K562 (cell line): ENCODE measurements around the gene SRCIN1. TPM values are rescaled to one million over a fixed set of nuclear protein-coding genes. Genes with fewer than 3 reads are reported as not detected.

ENCODE experiments used
- BMI1 ChIP-seq: fragments of 150-350 bp; IDR thresholded peaks from 2 replicates; pipeline ENCODE4 v1.6.1; 2014; ENCODE audit warnings: low read length
- CEBPB ChIP-seq: fragments of 450-650 bp; IDR thresholded peaks from 2 replicates; pipeline ENCODE4 v1.6.1; 2016; ENCODE audit warnings: missing genetic modification characterization, missing compliant biosample characterization
- CHD7 ChIP-seq: fragments of 200-600 bp; sonication (generic); IDR thresholded peaks from one replicate; pipeline ENCODE4 v1.6.1; 2012; ENCODE audit warnings: mild to moderate bottlenecking, low read depth, low read length, inconsistent platforms
- E2F6 ChIP-seq, 2 experiments: IDR thresholded peaks; 2 replicates each; pipeline ENCODE4 v1.6.1; 2011; ENCODE audit warnings: borderline replicate concordance in 1 of 2, control low read depth in 1 of 2, low read depth in 1 of 2, low read length in 1 of 2, mild to moderate bottlenecking in 1 of 2, mixed read lengths in 1 of 2, moderate library complexity in 1 of 2; ENCODE audit not compliant: insufficient read depth in 1 of 2, insufficient read length in 1 of 2, poor library complexity in 1 of 2, severe bottlenecking in 1 of 2; ENCODE audit errors: extremely low read depth in 1 of 2
- ELF4 ChIP-seq: fragments of 450-650 bp; formaldehyde crosslinking; IDR thresholded peaks from 2 replicates; pipeline ENCODE4 v1.4.0; 2022; ENCODE audit warnings: missing genetic modification characterization
- EZH2 ChIP-seq: IDR thresholded peaks from 2 replicates; pipeline ENCODE4 v1.6.1; 2012; ENCODE audit warnings: low read depth, mild to moderate bottlenecking, inconsistent platforms, low read length, borderline replicate concordance
- MCM7 ChIP-seq, 2 experiments: fragments of 450-650 bp; IDR thresholded peaks; 2 replicates each; pipeline ENCODE4 v1.6.1; 2016 to 2018
- MTA2 ChIP-seq: fragments of 450-650 bp; IDR thresholded peaks from 2 replicates; pipeline ENCODE4 v1.6.1; 2016; ENCODE audit warnings: low read depth
- OTX1 ChIP-seq: fragments of 450-650 bp; formaldehyde crosslinking; IDR thresholded peaks from 2 replicates; pipeline ENCODE4 v1.4.0; 2022; ENCODE audit warnings: mild to moderate bottlenecking
- PCBP1 ChIP-seq: fragments of 200-400 bp; formaldehyde crosslinking; IDR thresholded peaks from 2 replicates; pipeline ENCODE4 v1.6.1; 2018; ENCODE audit warnings: mild to moderate bottlenecking, low read depth, low read length; ENCODE audit not compliant: poor library complexity, severe bottlenecking
- PML ChIP-seq: IDR thresholded peaks from 2 replicates; pipeline ENCODE4 v1.6.1; 2012; ENCODE audit warnings: low read length, inconsistent platforms
- PTTG1 ChIP-seq: fragments of 450-650 bp; IDR thresholded peaks from 2 replicates; pipeline ENCODE4 v1.6.1; 2016; ENCODE audit warnings: low read depth, mild to moderate bottlenecking, missing genetic modification characterization, missing compliant biosample characterization
- SAP30 ChIP-seq: fragments of 200-600 bp; sonication (generic); IDR thresholded peaks from 2 replicates; pipeline ENCODE4 v1.6.1; 2012; ENCODE audit warnings: borderline replicate concordance, low read depth, mild to moderate bottlenecking, moderate library complexity, low read length, control low read depth, inconsistent platforms; ENCODE audit not compliant: insufficient read depth, poor library complexity, severe bottlenecking
- SOX6 ChIP-seq: fragments of 450-650 bp; IDR thresholded peaks from 2 replicates; pipeline ENCODE4 v1.6.1; 2014; ENCODE audit warnings: mild to moderate bottlenecking
- TAF7 ChIP-seq: fragments of 450-650 bp; IDR thresholded peaks from 2 replicates; pipeline ENCODE4 v1.6.1; 2016; ENCODE audit warnings: missing genetic modification characterization, missing compliant biosample characterization
- TCFL5 ChIP-seq: fragments of 250-450 bp; sonication (Bioruptor Pico); conservative IDR thresholded peaks from 2 replicates; pipeline ENCODE4 v1.6.1; 2021; ENCODE audit warnings: mild to moderate bottlenecking, moderate library complexity, matching md5 sums
- XRCC5 ChIP-seq: fragments of 200-400 bp; formaldehyde crosslinking; IDR thresholded peaks from 2 replicates; pipeline ENCODE4 v1.6.1; 2017; ENCODE audit warnings: low read depth, mild to moderate bottlenecking, low read length
- ZNF444 ChIP-seq: fragments of 250-450 bp; sonication (Bioruptor Pico); IDR thresholded peaks from 2 replicates; pipeline ENCODE4 v1.4.0; 2020; ENCODE audit warnings: mild to moderate bottlenecking, moderate library complexity
- ZNF780A ChIP-seq: fragments of 250-450 bp; sonication (Bioruptor Pico); IDR thresholded peaks from 2 replicates; pipeline ENCODE4 v1.5.0; 2021; ENCODE audit warnings: mild to moderate bottlenecking
- polyA plus RNA-seq, 8 experiments: library from polyadenylated mRNA; depleted of rRNA in 4 of 8; stranded (reverse) in 5 of 8; unstranded in 3 of 8; fragments of >200 nt; fragmentation: Nextera tagmentation in 2 of 8; fragmentation: Illumina TruSeq in 1 of 8; extraction: Ambion mirVana in 2 of 8; extraction: Trizol in 1 of 8; gene quantifications; 2 replicates each; pipeline versions ENCODE4 v1.2.1 to v1.2.3, GENCODE V29; 2011 to 2014; ENCODE audit warnings: inconsistent platforms in 1 of 8, missing spikeins in 1 of 8
- total RNA-seq, 7 experiments: library from RNA; depleted of rRNA in 6 of 7; stranded (reverse); fragments of >200 nt in 6 of 7; fragmentation: Illumina TruSeq in 2 of 7; extraction: Trizol in 2 of 7; gene quantifications; 2 replicates each; pipeline versions ENCODE4 v1.2.1 to v1.2.3, GENCODE V29; 2011 to 2021; ENCODE audit warnings: low replicate concordance in 1 of 7

SRCIN1 gene
- total and polyA plus RNA-seq, 9 of the 15 experiments (the other 6 are each of a cell fraction or from before 2014, with no cell fraction given), result 0.09 to 0.33 (median 0.13) TPM; not detected in 6

- no peak for TF ChIP-seq SAP30
- no peak for TF ChIP-seq ZNF780A (CRISPR knock-in tag)
- no peak for TF ChIP-seq OTX1
- no peak for TF ChIP-seq MTA2
- no peak for TF ChIP-seq TCFL5 (CRISPR knock-in tag)
- TF ChIP-seq MCM7 (IDR thresholded peaks at IDR 0.05), result no peak
- no peak for TF ChIP-seq EZH2
- no peak for TF ChIP-seq BMI1
- TF ChIP-seq SOX6, result peak; percentile 54; the same call in 1 of the 2 replicates
- no peak for TF ChIP-seq CHD7
- no peak for TF ChIP-seq PCBP1
- TF ChIP-seq TAF7 (tag), result no peak
- TF ChIP-seq ZNF444 (CRISPR knock-in tag), result no peak
- TF ChIP-seq CEBPB (tag), result no peak
- TF ChIP-seq XRCC5, result peak; percentile 98
- no peak for TF ChIP-seq PML
- no peak for TF ChIP-seq ELF4 (CRISPR knock-in tag)
- TF ChIP-seq PTTG1 (tag), result no peak
- TF ChIP-seq E2F6 (IDR thresholded peaks at IDR 0.05; ENCODE audit: borderline replicate concordance in 1 of 2, extremely low read depth in 1 of 2, insufficient read depth in 1 of 2, insufficient read length in 1 of 2, low read depth in 1 of 2, low read length in 1 of 2, poor library complexity in 1 of 2, severe bottlenecking in 1 of 2), result peak in 1 of 2 experiments; percentile 68
Observed at GRCh38 chr17:38598536-38598935, 7.2 kb downstream of the SRCIN1 start (continued).
